Heart right ventricle (tissue), 16 donors: ENCODE measurements around the gene FTSJ1. TPM values are rescaled to one million over a fixed set of nuclear protein-coding genes. Genes with fewer than 3 reads are reported as not detected.

Experiments used
- ATAC-seq, 8 donors: fragments of 200-7000 bp; cut with Tn5 transposase; one replicate each; pipeline ENCODE4 v1.9.1; 2020; ENCODE audit warnings: mild to moderate bottlenecking in 8 of 8, moderate library complexity in 8 of 8, moderate number of reproducible peaks in 1 of 8
- DNase-seq, 2 donors: peaks; one replicate each; pipeline ENCODE4 v3.0.0-alpha.2; 2020
- H3K27ac ChIP-seq, 10 donors: fragments of 200-600 bp; sonication (generic) in 2 of 10; one replicate each; pipeline versions ENCODE4 v1.5.0 to v1.8.0; 2020 to 2022; ENCODE audit warnings: mild to moderate bottlenecking in 3 of 10
- H3K27me3 ChIP-seq, 7 donors: fragments of 200-600 bp; one replicate each; pipeline ENCODE4 v1.8.0; 2021 to 2022; ENCODE audit warnings: mild to moderate bottlenecking in 2 of 7
- H3K36me3 ChIP-seq, 9 donors: fragments of 200-600 bp; sonication (generic) in 1 of 9; one replicate each; pipeline versions ENCODE4 v1.5.0 to v1.8.0; 2020 to 2022; ENCODE audit warnings: mild to moderate bottlenecking in 2 of 9
- H3K4me1 ChIP-seq, 9 donors: fragments of 200-600 bp; sonication (generic) in 1 of 9; one replicate each; pipeline versions ENCODE4 v1.5.0 to v1.8.0; 2020 to 2022; ENCODE audit warnings: mild to moderate bottlenecking in 4 of 9
- H3K4me3 ChIP-seq, 10 donors: fragments of 200-600 bp; sonication (generic) in 2 of 10; one replicate each; pipeline versions ENCODE4 v1.5.0 to v1.8.0; 2020 to 2022; ENCODE audit warnings: mild to moderate bottlenecking in 7 of 10, moderate library complexity in 2 of 10
- H3K9me3 ChIP-seq, 11 donors: fragments of 200-600 bp in 10 of 11; sonication (generic) in 2 of 11; one replicate each; pipeline versions ENCODE4 v1.5.0 to v1.8.0; 2013 to 2022; ENCODE audit warnings: mild to moderate bottlenecking in 2 of 11, control low read depth in 1 of 11, moderate library complexity in 1 of 11
- WGBS, 2 donors: extraction: QIAGEN DNeasy Blood & Tissue Kit; methylation state at CpG; one replicate each; pipeline ENCODE4 v1.1.7; 2013; ENCODE audit warnings: inconsistent platforms in 1 of 2; 5-methylcytosine and 5-hydroxymethylcytosine counted together
- intact Hi-C, 10 donors: fragments of 100-400 bp; cut with DNase I; formaldehyde crosslinking; loops; one replicate each; pipeline versions ENCODE4 v1.11.1 to v1.14.2; 2022
- polyA plus RNA-seq, 2 donors: library from polyadenylated mRNA; stranded (reverse); fragments of 200-250 nt; gene quantifications; one replicate each; pipeline ENCODE4 v1.2.3, GENCODE V29; 2013
- total RNA-seq, 10 donors: library from RNA; stranded (reverse); fragmentation: NEBNext Ultra II Directional in 3 of 10; extraction: Animal tissue kit (Norgen Biotek cat#: 25700) in 3 of 10; gene quantifications; one replicate each; pipeline versions ENCODE4 v1.2.1 to v1.2.4, GENCODE V29; 2021 to 2023
- TF ChIP-seq, protein P1 (sequence below), 9 donors: fragments of 200-600 bp; sonication (generic) in 2 of 9; IDR thresholded peaks; one replicate each; pipeline versions ENCODE4 v1.5.0 to v1.8.0; 2021 to 2022; ENCODE audit warnings: antibody characterized with exemption in 9 of 9, mild to moderate bottlenecking in 5 of 9, moderate library complexity in 1 of 9
- donor health status: Arrhythmogenic right ventricular cardiomyopathy.
- donor health status: ischemic (EF 13 %, LVEDD 7.1; RV severe dilation, severe dysfunction).
- donor health status: healthy with polysubstance abuse.
- donor health status: DM: no; HTN: yes; CAD: no.
- donor health status: DM: no; HTN: no; CAD: no.
- donor health status: ischemic (EF 25% LVEDD 6.9; RV normal size, moderate dysfunction).
- donor health status: ischemic (EF 25% LVEDD 5.7; RV mildly dilated, moderate dysfunction).
- donor health status: healthy.
- donor health status: DM: yes; HTN: yes; CAD: no.
- donor health status: Ischemic cardiomyopathy.
- donor health status: ischemic (EF 35%, LVEDD 5.7; RV mildly dilated, moderate dysfunction).
- donor health status: nonischemic (EF 11% LVEDD 7.7; RV severe dilation, severe dysfunction).
- donor health status: DM: yes; HTN: yes; CAD: no.
- donor health status: PGD.
- donor health status: ischemic (EF 29% LVEDD 5.4; RV normal size, mild dysfunction).
- donor health status: nonischemic (EF 23%, LVEDD 6.1; RV moderate dilation, normal function).

FTSJ1 gene
- total and polyA plus RNA-seq, 12 donors, result 11.6 to 46.1 (median 14.9) TPM

DNA sequence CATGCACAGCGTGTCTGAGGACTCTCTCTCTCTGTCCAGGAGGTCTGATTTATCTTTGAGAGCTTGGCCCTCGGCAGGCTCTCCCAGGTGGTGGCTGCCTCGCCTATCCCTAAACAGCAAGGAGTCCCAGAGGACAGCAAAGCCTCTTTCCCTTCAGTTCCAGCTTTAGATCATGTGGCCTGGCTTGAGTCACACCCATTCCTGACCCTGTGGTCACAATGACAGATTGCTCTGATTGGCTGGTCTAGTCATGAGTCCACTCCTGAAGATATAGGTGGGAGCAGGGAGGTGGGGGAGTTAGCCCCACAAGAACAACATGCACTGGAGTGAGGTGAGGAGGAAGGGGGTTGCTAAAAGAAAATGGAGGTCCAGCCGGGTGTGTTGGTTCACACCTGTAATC, 20.7 kb downstream of the FTSJ1 start:
- H3K9me3 ChIP-seq, result no peaks in the 10 kb centered on the region
- WGBS, 2 donors, result 76 to 79% methylated on average over 4 of the region's 4 CpGs
- H3K27me3 ChIP-seq, result peaks cover 0 to 5% (median 0%) of the 10 kb centered on the region in 7 donors
- H3K36me3 ChIP-seq, result no peaks in the 10 kb centered on the region
- DNase-seq, result no peak
- peaks cover 0 to 3% (median 0%) of the 10 kb centered on the region in 9 donors for H3K4me1 ChIP-seq
- TF ChIP-seq, protein P1, sequence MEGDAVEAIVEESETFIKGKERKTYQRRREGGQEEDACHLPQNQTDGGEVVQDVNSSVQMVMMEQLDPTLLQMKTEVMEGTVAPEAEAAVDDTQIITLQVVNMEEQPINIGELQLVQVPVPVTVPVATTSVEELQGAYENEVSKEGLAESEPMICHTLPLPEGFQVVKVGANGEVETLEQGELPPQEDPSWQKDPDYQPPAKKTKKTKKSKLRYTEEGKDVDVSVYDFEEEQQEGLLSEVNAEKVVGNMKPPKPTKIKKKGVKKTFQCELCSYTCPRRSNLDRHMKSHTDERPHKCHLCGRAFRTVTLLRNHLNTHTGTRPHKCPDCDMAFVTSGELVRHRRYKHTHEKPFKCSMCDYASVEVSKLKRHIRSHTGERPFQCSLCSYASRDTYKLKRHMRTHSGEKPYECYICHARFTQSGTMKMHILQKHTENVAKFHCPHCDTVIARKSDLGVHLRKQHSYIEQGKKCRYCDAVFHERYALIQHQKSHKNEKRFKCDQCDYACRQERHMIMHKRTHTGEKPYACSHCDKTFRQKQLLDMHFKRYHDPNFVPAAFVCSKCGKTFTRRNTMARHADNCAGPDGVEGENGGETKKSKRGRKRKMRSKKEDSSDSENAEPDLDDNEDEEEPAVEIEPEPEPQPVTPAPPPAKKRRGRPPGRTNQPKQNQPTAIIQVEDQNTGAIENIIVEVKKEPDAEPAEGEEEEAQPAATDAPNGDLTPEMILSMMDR (IDR thresholded peaks at IDR 0.05), result no peak
- H3K4me3 ChIP-seq, result no peak overlapping the region
- no peak for ATAC-seq
- no peak overlapping the region for H3K27ac ChIP-seq
- intact Hi-C loops, result loop anchor here in 4 of 10 donors (10.0 kb wide), 1 partner anchor 412 kb away; no protein-coding TSS in a partner anchor

DNA sequence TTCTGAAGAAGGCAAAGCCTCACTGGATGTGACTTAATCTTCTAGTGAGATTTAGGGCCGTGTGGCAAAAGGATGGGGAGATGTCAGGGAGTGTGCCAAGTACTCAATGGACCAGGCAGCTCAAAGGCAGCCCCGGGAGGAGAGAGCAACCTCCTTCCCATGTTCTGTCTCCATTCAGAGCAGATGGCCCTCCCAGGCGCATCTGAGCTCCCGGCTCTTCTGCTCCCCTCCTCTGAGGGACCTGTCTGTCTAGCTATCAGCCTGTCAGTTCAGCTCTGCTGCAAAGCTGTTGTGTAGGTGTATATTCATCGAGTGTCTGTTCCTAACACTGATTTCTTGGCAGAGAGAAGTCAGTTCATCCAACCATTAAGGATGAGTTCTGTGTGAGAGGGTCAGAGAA, 21.9 kb downstream of the FTSJ1 start:
- 61 to 71% methylated on average over 5 of the region's 5 CpGs for WGBS, 2 donors
- H3K4me3 ChIP-seq, result no peak overlapping the region
- intact Hi-C loops, result loop anchor here in 4 of 10 donors (10.0 kb wide), 1 partner anchor 413 kb away; no protein-coding TSS in a partner anchor

DNA sequence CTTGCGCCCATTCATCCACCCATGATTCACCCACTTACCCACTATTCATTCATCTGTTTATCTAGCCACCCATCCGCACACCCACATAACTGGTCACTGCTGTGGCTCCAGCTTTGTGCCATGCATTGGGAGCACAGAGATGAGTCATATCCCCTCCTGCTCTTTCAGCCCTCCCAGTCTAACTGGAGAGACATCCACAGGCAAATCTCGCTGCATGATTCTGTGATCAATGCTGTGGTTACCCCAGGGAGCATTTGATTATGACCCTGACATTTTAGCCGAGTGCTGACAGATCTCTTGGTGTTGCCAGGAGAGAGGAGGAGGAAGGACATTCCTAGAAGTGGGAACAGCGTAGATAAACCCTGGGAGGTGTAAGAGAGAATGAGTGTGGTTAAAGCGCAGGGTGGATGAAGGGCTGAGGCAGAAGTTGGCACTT, 22.4 kb downstream of the FTSJ1 start:
- H3K4me3 ChIP-seq, result no peak overlapping the region
- H3K27me3 ChIP-seq, result peaks cover 0 to 5% (median 0%) of the 10 kb centered on the region in 7 donors
- no peak overlapping the region for H3K27ac ChIP-seq
- 46 to 66% methylated on average over 6 of the region's 6 CpGs for WGBS, 2 donors
- ATAC-seq (peak in 1 of 8 donors; percentile 36), DNase-seq (no peak)
- intact Hi-C loops, result loop anchor here in 4 of 10 donors (10.0 kb wide), 1 partner anchor 414 kb away; no protein-coding TSS in a partner anchor
- no peaks in the 10 kb centered on the region for H3K36me3 ChIP-seq
- H3K9me3 ChIP-seq, result no peaks in the 10 kb centered on the region
- H3K4me1 ChIP-seq, result peaks cover 0 to 3% (median 0%) of the 10 kb centered on the region in 9 donors
- TF ChIP-seq, protein P1 (IDR thresholded peaks at IDR 0.05), result no peak

More for the DNA sequence above, 21.9 kb downstream of the FTSJ1 start:
- peaks cover 0 to 3% (median 0%) of the 10 kb centered on the region in 9 donors for H3K4me1 ChIP-seq
- ATAC-seq, result no peak
- no peaks in the 10 kb centered on the region for H3K36me3 ChIP-seq
- TF ChIP-seq, protein P1 (IDR thresholded peaks at IDR 0.05), result no peak
- no peaks in the 10 kb centered on the region for H3K9me3 ChIP-seq
- peaks cover 0 to 5% (median 0%) of the 10 kb centered on the region in 7 donors for H3K27me3 ChIP-seq
- DNase-seq, result no peak
- no peak overlapping the region for H3K27ac ChIP-seq

DNA sequence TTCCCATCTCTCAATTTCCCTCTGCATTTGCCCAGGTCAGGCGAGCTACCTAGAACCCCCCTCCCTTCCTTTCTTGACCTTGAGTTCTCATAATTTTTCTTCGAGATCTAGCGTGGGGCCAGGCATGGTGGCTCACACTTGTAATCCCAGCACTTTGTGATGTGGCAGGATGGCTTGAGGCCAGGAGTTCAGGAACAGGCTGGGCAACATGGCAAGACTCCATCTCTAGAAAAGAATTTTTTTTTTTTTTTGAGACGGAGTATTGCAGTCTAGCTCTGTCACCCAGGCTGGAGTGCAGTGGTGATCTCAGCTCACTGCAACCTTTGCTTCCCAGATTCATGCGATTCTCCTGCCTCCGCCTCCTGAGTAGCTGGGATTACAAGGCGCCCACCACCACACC, 28.3 kb downstream of the FTSJ1 start:
- 74 to 78% methylated on average over 7 of the region's 7 CpGs for WGBS, 2 donors
- TF ChIP-seq, protein P1 (IDR thresholded peaks at IDR 0.05), result no peak

More for the DNA sequence above, 28.3 kb downstream of the FTSJ1 start:
- no peaks in the 10 kb centered on the region for H3K27me3 ChIP-seq
- intact Hi-C loops, result loop anchor here in 1 of 10 donors (10.0 kb wide), 1 partner anchor 71 kb away; the partner anchor contains the start of gene RBM3
- no peak for DNase-seq
- H3K4me3 ChIP-seq, result no peak overlapping the region
- ATAC-seq, result no peak
- no peaks in the 10 kb centered on the region for H3K9me3 ChIP-seq
- no peaks in the 10 kb centered on the region for H3K36me3 ChIP-seq
- no peak overlapping the region for H3K27ac ChIP-seq
- peaks cover 0 to 5% (median 0%) of the 10 kb centered on the region in 9 donors for H3K4me1 ChIP-seq
